ENCODE data around the gene GAREM1.

Gene GAREM1

DNA sequence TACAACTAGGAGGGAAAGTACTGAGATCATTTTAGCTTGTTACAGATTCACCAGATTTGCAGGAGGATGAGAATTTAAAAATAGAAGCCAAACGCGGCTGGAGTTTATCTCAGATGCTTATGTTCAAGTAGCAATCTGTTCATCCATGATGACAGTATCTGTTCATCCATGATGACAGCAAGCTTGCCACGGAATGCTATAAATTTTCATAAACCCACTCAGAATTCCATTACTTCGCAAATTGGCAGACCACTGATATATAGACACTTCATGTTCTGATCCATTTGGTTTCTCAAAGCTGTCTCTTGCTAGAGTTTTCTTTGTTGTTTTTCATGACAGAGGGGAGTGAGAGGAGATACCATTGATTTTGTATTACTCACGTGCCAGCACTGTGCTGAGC, 84.2 kb downstream of the GAREM1 start:
- TF ChIP-seq, protein P1, sequence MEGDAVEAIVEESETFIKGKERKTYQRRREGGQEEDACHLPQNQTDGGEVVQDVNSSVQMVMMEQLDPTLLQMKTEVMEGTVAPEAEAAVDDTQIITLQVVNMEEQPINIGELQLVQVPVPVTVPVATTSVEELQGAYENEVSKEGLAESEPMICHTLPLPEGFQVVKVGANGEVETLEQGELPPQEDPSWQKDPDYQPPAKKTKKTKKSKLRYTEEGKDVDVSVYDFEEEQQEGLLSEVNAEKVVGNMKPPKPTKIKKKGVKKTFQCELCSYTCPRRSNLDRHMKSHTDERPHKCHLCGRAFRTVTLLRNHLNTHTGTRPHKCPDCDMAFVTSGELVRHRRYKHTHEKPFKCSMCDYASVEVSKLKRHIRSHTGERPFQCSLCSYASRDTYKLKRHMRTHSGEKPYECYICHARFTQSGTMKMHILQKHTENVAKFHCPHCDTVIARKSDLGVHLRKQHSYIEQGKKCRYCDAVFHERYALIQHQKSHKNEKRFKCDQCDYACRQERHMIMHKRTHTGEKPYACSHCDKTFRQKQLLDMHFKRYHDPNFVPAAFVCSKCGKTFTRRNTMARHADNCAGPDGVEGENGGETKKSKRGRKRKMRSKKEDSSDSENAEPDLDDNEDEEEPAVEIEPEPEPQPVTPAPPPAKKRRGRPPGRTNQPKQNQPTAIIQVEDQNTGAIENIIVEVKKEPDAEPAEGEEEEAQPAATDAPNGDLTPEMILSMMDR (IDR thresholded peaks at IDR 0.05; ENCODE audit: low read length, missing control alignments), result no peak
- no peak for DNase-seq (ENCODE audit: low read depth)
- no peak overlapping the region for H3K4me3 ChIP-seq (replicated peaks; ENCODE audit: low read depth, low read length)

DNA sequence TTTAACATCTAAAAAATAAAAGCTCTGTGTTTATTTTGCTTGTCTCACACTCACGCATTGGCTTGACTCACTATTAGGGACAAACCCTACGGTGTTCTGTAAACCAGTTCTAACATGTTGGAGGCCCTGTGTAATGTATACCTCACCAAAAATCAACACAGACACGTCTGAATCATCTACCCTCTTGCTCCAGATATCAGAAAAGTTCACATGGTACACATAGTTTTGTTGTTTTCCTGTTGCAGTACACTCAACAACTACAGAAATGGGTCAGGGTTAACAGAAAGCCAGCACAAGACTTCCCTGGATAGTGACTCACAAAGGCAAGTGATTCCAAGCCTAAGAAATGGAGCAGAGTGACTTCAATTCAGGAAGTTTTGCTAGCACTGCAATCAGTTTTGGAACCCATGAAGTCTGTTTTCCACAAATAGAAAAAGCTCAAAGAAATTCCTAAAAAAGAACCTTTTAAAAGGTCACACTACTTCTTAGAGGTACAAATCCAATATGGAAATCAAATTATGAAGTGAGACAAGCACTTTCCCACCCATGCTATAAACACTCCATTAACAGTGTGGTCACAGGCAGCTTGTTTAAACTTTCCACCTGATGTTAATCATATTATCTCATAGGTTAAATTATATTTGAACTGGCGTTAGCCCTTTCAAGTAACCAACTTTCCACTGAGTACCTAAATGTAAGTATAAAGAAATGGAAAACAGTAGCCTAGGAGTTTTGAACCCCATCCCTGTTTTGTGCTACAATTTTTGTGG, 87.4 kb downstream of the GAREM1 start:
- DNase-seq (ENCODE audit: low read depth), result peak; percentile 96
- no peak overlapping the region for H3K4me3 ChIP-seq (replicated peaks; ENCODE audit: low read depth, low read length)
- TF ChIP-seq, protein P1 (IDR thresholded peaks at IDR 0.05; ENCODE audit: low read length, missing control alignments), result no peak

DNA sequence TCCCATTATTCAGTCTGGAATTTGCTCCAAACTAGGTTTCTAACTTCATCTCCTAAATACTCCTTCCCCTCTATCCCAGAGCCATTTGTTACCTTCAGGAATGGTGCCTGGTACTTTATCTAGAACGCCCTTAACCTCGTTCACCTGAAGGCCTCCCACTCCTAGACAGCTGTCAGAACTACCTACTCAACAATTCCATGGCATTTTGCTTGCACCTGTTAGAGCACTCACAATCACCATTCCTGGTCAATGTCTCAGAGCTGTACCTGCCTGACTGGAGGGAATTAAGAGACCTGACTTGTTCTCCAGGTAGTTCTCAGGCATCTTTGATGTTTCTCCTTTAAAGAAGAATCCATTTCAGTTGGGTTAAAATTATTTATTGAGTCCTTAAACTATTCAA, 88.9 kb downstream of the GAREM1 start:
- DNase-seq (ENCODE audit: low read depth), result no peak
- no peak overlapping the region for H3K4me3 ChIP-seq (replicated peaks; ENCODE audit: low read depth, low read length)
- TF ChIP-seq, protein P1 (IDR thresholded peaks at IDR 0.05; ENCODE audit: low read length, missing control alignments), result no peak

DNA sequence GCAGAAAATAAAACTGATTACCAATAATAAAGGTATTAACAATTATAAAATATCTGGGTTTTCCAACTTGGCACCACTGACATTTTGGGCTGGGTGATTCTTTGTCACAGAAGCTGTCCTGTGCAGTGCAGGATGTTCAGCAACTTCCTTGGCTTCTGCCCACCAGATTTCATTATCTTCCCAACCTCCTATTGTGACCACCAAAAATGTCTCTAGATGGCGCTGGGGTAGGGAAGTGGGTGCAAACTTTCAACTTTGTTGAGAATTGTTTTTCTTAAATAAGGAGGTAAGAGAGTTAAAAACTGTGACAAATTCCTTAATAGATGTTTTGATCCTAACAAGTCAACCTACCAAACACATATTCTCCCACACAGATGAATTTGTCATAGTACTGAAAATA, 90.1 kb downstream of the GAREM1 start:
- no peak overlapping the region for H3K4me3 ChIP-seq (replicated peaks; ENCODE audit: low read depth, low read length)
- peak; percentile 47 for DNase-seq (ENCODE audit: low read depth)
- TF ChIP-seq, protein P1 (IDR thresholded peaks at IDR 0.05; ENCODE audit: low read length, missing control alignments), result peak; percentile 41

DNA sequence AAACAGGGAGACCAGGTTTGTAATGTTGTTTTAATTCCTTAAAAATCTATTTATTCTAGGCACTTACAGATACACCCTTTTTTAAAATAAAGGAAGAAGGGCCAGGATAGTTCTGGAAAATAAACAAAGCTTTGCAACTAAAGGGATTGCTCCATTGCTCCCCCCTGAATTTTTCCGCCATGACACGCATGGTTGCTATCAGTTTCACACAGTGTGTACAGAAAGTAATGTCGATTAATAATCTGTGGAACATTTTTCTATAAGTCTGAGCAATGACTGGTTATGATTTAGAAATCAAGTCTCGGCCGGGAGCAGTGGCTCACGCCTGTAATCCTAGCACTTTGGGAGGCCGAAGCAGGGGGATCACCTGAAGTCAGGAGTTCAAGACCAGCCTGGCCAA, 90.8 kb downstream of the GAREM1 start:
- peak; percentile 40 for DNase-seq (ENCODE audit: low read depth)
- TF ChIP-seq, protein P1 (IDR thresholded peaks at IDR 0.05; ENCODE audit: low read length, missing control alignments), result no peak
- no peak overlapping the region for H3K4me3 ChIP-seq (replicated peaks; ENCODE audit: low read depth, low read length)

DNA sequence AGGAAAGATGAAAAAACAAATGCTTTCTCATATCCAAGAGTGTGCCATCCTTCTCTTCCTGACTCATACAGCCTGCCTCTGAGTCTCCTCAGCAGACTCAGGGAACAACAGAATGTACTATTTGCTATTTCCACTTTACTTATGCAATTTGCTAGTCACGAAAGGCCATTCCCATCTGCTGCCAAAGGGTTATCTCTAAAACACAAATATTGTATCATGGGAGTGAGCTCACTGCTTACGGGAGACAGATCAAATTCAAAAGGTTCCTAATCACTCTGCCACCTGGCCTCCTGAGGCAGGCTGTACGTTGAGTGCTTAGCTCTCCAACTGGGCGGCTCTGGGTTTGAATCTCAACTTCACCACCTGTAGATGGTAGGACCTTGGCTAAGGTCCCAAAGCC, 92.0 kb downstream of the GAREM1 start:
- no peak overlapping the region for H3K4me3 ChIP-seq (replicated peaks; ENCODE audit: low read depth, low read length)
- peak; percentile 80 for DNase-seq (ENCODE audit: low read depth)
- TF ChIP-seq, protein P1 (IDR thresholded peaks at IDR 0.05; ENCODE audit: low read length, missing control alignments), result no peak

DNA sequence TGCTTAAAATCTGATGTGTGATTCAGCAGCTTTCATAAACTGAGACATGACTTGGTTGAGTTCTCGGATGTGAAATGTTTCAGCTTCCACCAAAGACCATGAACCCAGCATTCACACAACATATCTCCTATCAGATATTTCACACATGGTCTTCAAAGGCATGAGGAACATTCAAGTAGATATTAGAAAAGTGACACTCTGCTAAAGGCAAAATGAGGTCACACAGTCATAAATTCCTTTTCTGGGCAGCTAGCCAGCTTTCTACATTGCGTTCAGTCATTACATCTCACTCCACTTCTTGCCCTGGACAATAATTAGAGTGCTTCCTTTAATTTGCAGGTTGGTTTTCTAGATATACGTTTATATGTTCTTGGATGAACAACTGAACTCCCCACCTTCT, 96.7 kb downstream of the GAREM1 start:
- TF ChIP-seq, protein P1 (IDR thresholded peaks at IDR 0.05; ENCODE audit: low read length, missing control alignments), result no peak
- H3K4me3 ChIP-seq (replicated peaks; ENCODE audit: low read depth, low read length), result no peak overlapping the region
- peak; percentile 64 for DNase-seq (ENCODE audit: low read depth)
